IPS DF 4.7 (cell line): ENCODE results near the gene ACTR3.

Experiments used
- DNase-seq: peaks from one replicate; pipeline ENCODE4 v3.0.0-alpha.2; 2013; ENCODE audit warnings: low spot score; ENCODE audit errors: extremely low read depth

The ACTR3 gene

GRCh38 chr2:113965644-113966043, 75.8 kb downstream of the ACTR3 start:
- peak; percentile 2 for DNase-seq

- no peak for DNase-seq
Observed at GRCh38 chr2:113966171-113966570, 76.3 kb downstream of the ACTR3 start.

- DNase-seq: no peak
Observed at GRCh38 chr2:113966832-113967231, 76.9 kb downstream of the ACTR3 start.

GRCh38 chr2:113967272-113967671, 77.4 kb downstream of the ACTR3 start:
- no peak for DNase-seq

- DNase-seq: no peak
Observed at GRCh38 chr2:113972766-113973165, 82.9 kb downstream of the ACTR3 start.

- no peak for DNase-seq
Observed at GRCh38 chr2:113973810-113974209, 83.9 kb downstream of the ACTR3 start.

- no peak for DNase-seq
Observed at GRCh38 chr2:113974727-113975126, 84.8 kb downstream of the ACTR3 start.

GRCh38 chr2:113976277-113976928, 86.5 kb downstream of the ACTR3 start:
- no peak for DNase-seq

GRCh38 chr2:113977060-113977659, 87.3 kb downstream of the ACTR3 start:
- DNase-seq: no peak

- DNase-seq: no peak
Observed at GRCh38 chr2:113977660-113978523, 88.0 kb downstream of the ACTR3 start.

- no peak for DNase-seq
Observed at GRCh38 chr2:113978524-113979190, 88.8 kb downstream of the ACTR3 start.

- peak; percentile 3 for DNase-seq
Observed at GRCh38 chr2:113979191-113980128, 89.6 kb downstream of the ACTR3 start.

- DNase-seq: no peak
Observed at GRCh38 chr2:113980946-113981345, 91.1 kb downstream of the ACTR3 start.

GRCh38 chr2:113981404-113982134, 91.7 kb downstream of the ACTR3 start:
- DNase-seq: no peak

- no peak for DNase-seq
Observed at GRCh38 chr2:113985554-113986397, 95.9 kb downstream of the ACTR3 start.

- no peak for DNase-seq
Observed at GRCh38 chr2:113986762-113987290, 96.9 kb downstream of the ACTR3 start.

GRCh38 chr2:113992090-113992489, 102.2 kb downstream of the ACTR3 start:
- DNase-seq: no peak

- no peak for DNase-seq
Observed at GRCh38 chr2:113996671-113997594, 107.0 kb downstream of the ACTR3 start.
